RPMI8226 (cell line): ENCODE measurements around the gene SLC4A1.

Experiments used
- DNase-seq: peaks from one replicate; pipeline ENCODE4 v3.0.0-alpha.2; 2015

The SLC4A1 gene

DNA sequence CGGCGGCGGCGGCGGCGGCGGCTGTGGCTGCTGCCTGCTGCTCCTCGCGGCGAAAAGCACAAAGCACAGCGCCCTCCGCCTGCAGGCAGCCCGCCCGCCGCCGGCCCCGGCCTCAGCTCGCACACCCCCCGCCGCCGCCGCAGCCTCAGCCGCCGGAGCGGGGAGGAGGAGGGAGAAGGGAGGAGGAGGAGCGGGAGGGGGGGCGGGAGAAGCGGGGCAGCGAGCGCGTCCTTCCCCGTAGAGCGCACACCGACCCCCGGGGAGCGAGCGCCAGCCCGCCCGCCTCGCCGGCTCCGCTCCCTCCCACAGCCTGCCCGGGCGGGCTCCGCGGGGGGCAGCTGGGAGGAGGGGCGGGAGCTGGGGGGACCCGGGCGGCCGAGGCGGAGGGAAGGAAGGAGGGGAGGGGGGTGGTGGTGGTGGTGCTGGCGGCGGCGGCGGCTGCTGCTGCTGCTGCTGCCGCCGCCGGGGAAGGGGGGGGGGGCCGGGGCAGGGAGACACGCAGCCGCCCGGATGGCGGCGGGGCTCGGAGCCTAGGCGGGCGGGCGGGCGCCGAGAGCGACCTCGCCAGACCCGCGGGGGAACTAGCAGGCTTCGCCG lies 48.2 kb downstream of the SLC4A1 start, which contains the start of gene UBTF:
Gene UBTF, minus strand, starts transcription at position 60 of the 597 bp plus-strand sequence. CDS start 1,446 bp downstream, outside the sequence.
- DNase-seq, result peak; percentile 75

DNA sequence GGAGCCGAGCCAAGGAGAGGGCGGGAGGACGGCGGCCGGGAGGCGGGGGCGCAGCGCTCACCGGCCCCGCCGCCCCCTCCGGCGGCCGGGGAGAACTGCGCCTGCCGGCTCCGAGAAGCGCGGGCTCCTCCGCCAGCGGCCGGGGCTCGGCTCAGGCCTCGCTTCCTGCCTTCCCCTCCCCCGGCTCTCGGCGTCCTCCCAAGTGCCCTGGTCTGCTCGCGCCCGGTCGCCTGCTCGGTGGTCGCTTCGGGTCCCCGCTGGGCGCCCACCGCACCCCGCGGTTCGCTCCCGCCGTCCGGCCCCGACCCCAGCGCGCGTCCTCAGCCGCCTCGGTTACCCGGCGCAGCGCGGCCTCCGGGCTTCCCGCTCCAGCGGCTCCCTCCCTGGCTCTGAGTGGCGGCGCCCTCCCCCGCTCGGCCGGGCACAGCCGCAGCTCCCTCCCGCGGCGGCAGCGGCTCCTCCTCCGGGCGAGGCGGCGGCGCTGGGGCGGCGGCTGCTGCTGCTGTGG lies 48.8 kb downstream of the SLC4A1 start:
- DNase-seq, result peak; percentile 84

DNA sequence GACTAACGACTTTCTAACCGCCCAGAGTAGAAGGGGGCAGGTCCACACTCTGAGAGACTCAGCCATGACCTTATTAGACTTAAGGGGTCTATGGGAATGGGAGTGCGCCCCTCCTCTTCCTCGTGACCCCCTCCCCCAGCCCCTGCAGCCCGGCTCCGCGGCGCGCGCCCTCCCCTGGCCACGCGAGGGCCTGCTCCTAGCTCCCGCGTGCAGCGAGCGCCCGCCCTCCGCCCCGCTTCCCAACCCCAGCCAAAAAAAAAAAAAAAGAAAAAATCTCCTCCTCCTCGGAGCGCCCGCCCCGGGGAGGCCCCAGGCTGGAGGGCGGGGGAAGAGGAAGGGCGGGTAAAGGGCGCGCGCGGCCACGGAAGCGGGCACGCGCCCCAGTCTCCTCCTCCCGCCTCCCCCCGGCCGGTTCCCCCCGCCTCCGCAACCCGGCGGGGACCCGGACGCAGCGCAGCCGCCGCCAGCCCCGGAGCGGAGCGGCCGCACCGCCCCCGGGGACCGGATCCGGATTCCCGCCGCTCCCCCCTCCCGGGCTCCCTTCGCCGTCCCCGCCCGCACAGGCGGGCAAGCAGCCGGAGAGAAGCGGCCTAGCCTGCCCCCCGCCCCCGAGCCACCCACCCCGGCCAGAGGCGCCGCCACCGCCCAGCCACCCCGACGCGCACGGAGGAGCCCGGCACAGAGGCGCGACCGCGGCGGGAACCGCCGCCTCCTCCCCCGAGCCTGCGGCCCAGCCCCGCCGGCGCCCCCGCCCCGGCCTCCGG lies 49.4 kb downstream of the SLC4A1 start:
- DNase-seq, result peak; percentile 95

DNA sequence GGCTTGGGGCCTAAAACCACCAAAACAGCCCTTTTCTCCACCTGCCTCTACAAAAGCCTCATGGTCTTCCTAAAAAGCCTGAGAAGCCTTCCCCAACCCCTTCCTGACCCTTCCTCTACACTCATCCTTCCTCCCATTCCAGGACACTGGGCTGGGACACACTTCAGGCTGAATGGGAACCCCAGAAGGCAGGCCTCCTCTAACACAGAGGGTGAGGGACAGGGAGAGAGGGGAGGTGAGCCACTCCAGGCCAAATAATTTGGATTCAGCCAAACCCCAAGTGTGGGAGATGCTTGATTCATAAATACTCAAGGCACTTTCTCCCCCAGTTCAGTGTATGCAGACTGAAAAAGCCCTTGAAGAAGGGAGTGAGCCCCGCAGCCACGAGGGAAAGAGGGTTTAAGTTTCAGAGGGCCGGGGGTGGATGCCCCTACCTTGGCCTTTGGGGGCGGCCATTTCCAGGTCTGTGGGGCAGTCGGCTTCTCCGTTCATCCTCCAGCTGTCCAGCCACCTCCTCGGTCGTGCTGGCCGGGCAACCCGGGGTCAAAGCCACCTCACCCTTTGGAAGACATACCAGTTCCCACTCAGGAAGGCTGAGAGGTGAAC lies 50.1 kb downstream of the SLC4A1 start:
- peak; percentile 31 for DNase-seq

DNA sequence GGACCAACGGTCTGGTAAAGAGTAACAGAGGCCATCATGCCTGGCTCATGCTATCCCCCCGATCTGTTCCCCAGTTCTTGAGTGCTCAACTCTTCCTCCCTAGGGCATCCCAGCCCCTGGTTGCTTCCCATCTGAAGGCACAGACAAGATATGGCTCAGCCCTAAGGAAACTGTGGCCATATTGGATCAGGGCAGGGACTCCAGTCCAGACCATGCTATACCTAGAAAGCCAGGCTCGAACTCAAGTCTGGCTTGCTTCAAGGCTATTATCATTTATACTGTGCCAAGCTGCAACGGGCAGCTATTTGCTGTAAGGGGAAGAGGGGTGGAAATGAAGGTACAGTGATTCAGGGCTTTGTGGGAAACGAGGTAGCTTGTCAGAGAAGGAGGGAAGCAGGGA lies 51.2 kb downstream of the SLC4A1 start:
- peak; percentile 33 for DNase-seq

DNA sequence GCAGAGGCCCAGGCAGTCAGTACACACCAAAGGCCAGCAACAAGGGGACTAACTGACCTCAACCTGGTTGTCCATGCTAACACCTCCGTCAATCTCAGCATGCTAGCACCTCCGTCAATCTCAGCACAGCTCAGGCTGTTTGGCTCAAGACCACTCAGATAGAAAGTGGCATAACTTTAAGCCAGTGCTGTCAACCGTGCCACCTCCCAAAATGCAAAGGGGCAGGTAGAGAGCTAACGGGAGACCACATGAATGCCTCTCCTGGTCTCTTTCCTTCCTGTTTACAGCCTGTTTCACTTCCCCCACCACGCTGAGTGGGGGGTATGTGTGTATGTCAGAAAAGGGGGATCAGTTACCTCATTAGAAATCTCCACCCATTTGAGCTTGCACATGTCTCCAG lies 51.8 kb downstream of the SLC4A1 start:
- peak; percentile 53 for DNase-seq

DNA sequence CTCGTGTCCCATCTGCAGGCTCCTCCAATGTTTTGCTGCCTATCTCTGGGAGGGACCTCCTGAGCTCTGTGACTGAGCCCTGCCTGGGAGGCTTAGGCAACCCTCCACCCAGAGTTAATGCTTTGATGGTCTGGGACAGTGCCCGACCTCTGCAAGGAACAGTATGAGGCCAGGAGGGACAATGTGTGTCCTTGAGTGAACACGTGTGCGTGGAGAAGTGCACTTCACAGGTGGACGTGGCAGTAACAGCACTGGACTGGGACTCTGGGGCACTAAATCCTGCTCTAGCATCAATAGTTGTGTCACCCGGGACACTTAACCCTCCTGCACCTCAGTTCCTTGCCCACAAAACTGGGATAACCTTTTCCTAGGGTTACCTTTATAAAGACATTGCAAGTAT lies 53.0 kb downstream of the SLC4A1 start:
- DNase-seq, result no peak

DNA sequence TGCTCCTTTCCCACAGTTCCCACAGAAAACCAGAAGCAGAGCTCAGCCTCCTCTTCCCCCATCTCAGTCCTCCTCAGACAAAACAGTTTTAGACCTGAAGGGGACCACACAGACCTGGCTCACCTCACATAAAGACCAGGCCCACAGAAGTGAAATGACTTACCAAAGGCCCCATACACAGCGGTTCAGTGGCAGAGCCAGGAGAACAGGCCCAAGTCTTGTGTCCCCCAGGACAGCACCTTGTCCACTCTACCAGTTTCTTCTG lies 53.8 kb downstream of the SLC4A1 start:
- no peak for DNase-seq

DNA sequence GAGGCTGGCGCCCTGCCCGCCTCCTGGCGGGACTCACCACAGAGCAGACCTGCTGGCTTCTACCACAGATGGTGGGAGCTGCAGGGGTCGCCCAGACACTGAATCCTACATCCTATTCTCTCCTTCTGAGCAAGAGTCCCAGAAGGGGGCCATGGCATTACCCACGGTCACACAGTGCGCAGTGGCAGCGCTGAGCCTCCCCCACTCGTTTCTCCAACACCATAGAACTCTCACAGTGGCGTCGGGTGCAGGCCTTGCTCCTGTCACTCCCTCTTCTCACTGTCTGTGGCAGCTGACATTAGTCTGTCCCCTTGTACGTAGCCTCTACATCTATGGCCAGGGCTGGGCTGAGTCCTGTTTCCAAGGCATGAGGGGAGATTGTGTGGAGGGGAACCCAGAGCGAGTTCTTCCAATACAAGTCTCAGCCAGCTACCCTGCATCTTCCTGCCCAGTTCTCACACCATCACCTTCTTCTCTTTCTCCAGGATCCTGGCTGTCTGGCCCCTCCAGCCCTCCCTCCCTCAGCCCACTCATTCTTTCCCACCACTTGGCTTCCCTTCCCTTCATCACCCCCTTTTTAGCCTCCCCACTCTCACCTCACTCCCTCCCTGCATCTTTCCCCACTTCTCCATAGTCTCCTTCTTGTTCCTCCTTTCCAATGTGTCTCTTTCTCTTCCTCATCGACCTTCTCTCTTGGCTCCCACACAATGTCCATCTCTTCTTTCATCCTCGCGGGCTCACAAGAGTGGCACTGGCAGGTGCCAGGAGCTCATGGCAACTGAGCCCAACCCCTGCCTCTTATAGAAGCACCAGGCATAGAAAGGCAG lies 54.3 kb downstream of the SLC4A1 start:
- no peak for DNase-seq

DNA sequence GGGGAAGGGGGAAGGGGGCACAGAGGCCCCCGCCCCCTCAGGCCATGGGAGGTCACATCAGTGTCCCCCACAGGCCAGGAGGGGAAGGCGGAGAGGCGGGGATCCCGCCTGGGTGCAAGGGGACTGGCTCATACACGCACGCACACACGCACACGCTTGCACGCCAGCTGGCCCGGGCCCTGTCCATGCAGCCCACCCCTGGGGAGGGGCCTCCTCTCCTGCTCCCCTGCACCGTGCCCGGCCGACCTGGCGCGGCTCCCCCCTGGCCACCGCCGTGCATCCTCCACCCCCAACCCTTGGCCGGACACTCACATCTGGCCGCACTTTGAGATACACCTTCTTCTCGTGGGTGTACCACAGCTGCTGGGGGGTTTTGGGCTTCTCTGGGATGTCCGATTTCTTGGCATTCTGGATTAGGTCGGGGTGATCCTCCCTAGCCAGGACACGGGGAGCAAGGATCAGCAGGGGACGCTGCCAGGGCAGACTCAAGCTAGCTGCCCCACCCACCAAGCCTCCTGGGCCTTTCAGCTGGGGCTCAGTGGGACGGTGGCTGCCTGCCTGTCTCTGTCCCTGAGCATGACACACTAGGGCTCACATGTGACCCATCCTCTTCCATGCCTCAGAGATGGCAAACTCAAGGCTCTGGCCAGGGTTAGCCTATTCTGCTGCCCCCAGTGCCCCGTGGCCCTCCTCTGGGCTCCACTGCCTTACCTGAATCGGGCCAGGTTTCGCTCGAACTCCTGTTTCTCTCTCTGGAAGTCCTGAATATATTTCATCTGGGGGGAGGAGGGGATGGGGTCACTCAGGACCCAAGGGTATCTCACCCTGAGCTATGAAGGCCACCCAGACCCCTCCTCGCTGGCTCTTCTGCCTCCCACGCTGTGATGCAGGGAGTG lies 55.2 kb downstream of the SLC4A1 start:
- DNase-seq, result no peak

DNA sequence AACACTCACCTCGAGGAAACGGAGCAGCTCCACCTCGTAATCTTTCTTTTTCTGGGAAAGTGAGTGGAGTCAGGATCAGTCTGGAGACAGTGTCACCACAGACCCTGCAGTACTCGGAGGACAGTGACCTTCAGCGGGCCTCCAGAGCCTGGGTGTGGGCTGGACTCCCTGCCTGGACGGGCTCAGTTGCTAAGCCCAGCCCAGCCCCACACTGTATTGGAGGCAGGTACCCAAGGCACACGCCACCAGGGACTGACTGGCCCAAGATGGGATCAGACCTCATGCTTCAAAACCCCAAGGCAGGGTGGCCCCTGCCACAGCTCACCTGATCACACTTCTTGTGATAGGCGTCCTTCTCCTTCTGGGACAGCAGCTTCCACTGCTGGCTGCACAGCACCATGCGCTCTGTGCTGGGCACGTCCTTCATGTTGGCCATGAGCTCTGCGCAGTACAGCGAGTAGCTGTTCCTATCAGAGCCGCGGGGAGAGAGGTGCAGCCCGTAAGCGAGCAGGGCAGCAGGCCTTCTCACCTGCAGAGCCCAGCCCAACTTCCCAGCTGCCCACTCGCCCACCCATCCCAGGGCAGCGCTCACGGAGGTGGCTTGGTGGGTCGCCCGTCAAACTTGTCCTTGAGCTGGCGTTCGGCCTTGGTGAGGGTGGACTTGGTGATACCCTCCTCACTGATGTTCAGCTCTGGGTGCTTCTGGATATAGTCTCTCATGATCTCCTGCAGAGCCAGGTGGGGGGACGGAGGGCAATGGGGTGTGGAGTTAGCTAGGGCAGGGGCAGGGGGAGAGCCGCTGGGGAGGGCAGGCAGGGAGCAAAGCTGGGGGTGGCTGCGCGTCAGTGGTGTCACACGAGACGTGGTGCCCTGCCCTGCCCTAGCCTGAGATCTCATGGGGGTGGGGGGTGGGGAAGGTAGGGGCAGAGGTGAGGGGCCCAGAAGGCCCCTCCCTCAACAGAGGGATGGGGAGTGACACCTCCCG lies 56.4 kb downstream of the SLC4A1 start:
- no peak for DNase-seq

DNA sequence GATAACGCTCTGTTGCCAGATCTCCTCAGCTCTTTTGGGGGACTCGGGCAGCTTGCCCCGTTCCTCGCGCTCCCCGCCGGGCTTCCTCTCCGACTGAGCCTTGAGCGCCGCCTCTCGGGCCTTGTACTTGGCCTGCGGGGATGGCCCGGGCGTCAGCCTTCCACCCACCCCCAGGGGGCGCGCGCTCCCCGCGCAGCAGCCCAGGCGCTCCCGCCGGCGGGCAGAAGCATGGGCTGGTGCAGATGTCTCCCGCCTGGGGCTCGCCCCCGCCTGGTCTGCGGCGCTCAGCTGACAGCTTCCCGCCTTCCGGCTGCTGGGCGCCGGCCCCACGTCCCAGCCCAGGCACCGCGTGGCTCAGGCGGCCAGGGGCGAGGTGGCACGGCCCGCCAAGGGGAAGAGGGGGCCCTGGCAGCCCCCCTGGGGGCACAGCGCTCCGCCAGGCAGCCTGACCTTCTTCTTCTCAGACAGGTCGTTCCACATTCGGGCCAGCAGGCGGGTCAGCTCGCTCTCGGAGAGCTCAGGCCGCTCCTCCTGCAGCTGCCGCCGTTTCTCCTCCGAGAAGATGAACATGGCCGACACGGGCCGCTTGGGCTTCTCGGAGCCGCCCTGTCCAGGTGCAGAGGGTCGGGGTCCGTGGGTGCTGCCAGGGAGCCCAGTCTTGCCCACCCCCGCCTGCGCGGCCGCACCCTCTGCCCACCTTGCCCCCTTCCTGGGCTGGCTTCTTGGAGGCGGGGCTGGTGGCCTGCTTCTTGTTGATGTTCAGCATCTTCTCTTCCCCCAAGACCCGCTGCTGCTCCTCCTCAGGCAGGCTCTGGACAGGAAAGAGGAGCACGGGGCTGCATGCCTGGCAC lies 57.4 kb downstream of the SLC4A1 start:
- DNase-seq, result peak; percentile 93

DNA sequence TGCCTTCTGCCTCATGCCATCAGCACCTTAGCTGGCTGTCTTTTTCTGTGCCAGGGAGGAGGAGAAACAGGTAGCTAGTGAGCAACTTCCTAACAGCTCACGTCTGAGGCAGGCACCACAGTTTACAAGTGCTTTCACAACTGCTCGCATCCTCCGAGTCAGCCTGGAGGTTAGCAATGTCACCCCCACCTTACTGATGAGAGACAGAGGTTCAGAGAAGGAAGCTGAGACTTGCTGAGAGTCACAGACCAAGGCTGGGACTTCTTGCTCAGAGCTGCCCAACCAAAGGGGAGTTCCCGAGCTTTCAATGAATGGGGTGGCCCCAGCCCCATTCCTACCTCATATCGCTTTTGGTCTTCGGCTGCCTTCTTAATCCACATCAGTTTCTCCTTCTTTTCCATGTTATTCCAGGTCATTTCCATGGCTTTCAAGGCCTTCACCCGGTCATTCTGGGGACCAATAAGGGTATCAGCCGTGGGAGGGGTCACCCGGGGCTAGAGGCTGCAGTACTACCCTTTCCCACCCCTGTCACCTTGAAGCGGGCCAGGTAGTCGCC lies 58.1 kb downstream of the SLC4A1 start:
- no peak for DNase-seq

DNA sequence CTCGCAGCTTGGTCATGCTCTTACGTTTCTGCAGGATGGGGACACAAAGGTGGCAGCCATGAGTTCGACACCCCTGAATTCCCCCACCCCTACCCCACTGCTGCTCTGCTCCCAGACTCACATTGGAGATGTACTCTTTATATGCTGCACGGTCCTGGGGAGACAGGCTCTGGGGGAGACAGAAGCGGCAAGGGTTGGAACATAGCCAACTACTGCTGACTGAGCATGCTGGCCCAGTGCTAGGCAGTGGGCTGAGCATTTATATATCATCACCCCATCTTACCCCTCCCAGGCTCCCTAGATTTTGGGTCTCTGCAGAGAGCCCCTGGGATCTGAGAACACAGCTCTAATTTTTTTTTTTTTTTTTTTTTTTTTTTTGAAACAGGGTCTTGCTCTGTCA lies 60.2 kb downstream of the SLC4A1 start:
- DNase-seq, result no peak

DNA sequence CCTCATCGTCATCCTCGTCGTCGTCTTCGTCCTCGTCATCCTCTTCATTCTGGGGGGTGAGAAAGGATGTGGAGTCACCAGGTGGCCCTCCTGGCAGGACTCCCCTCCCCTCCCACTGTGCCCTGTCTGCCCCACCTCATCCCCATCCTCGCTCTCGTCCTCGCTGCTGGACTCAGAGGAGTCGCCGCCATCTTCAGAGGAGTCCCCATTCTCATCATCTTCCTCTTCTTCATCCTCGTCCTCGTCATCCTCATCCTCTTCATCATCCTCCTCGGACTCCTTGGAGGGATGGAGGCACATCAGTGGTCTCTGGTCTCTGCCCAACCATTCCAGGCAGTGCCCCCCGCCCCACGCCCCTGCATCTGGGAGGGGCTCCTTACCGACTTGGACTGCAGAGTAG lies 60.6 kb downstream of the SLC4A1 start:
- DNase-seq, result no peak

DNA sequence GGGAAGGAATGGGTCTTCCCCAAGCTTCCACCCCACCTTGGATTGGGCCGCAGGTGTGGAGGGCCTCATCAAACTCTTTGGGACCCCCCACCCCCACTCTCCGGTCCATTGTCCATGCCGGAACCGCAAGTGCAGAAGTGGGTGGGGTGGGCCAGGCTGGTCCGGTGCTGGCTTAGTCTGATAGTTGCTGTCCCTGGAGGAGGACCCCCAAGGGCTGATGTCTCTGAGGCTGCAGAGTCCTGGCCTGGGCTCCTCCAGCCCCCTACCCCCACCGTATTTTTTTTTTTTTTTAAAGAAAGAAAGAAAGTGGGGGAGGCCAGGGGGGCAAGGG lies 61.1 kb downstream of the SLC4A1 start:
- no peak for DNase-seq

DNA sequence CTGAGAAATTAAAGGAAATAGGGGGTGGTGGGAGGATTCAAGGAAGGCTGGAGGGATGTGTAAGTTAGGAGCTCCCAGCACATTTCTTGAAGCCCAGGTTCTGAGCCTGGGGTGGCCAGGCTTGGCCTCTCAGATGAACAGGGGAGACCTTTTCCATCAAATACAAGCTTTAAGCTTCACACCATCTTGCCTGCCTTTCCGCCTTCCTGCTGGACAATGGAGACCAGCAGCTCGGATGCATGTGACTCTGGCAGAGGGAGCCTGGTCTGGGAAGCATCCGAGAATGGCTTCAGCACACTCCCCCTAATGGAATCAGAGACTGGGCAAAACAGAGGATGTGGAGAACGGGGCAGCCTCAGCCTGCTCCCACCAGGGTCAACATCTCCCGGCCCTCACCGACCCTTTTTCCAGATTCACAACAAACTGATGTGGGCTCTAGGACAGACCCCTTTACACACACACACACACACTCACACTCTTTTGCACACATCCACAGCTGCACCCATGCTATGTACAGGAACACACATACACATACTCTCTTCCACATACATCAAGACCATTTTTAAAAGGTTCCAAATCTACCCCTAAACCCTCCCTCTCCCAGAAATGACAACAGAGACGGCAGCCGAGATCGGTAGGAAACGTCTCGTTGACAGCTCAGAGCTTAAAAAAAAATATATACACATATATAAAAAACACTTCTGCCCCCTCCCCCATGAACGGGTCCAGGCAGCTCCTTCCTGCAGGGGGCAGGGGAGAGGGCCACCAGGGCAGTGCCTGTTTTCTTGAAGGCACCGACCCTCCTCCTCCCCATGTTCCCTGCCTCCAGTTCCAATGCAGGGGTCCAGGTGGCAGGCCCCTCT lies 61.7 kb downstream of the SLC4A1 start:
- no peak for DNase-seq

DNA sequence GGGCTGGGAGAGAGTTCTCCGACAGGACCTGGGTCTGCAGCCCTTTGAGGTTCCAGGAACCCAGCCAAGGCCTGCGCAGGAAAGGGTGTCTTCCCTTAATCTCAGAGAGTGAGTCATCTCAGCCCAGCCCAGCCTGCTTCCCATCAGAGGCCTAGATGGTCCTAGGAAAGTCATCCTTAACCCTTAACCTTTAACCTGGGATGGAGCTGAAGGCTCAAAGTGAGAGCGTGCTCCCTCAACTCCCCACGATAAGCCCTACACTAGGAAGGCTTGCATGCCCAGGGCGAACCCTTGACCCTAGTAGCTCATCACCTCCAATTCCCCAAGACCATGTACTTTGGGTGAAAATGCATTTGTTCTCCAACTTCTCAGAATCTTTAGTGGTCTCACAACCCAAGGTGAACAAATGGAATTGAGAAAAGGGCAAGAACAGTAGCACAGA lies 63.5 kb downstream of the SLC4A1 start:
- no peak for DNase-seq
